Gastrocnemius medialis (tissue), 4 donors: Measurements from ENCODE around the gene KIAA2012. TPM values are rescaled to one million over a fixed set of nuclear protein-coding genes. Genes with fewer than 3 reads are reported as not detected.
"Not testable (repeated sequence)": the region's sequence is repeated elsewhere in the genome, so short reads cannot be mapped to it uniquely, and the experiment has no call there.

Experiments
- ATAC-seq, 2 donors: fragments of 150-250 bp; one replicate each; pipeline ENCODE4 v1.9.1; 2016
- DNase-seq, 2 donors: peaks; one replicate each; pipeline ENCODE4 v3.0.0-alpha.2; 2019
- H3K27ac ChIP-seq, 4 donors: fragments of 200-600 bp; sonication (generic); 1 replicate in 1 of 4; 2 replicates in 3 of 4; pipeline ENCODE4 v1.5.1; 2016 to 2018; ENCODE audit warnings: mild to moderate bottlenecking in 2 of 4, moderate library complexity in 1 of 4
- H3K27me3 ChIP-seq, 3 donors: fragments of 200-600 bp; sonication (generic) in 2 of 3; 1 replicate in 1 of 3; 2 replicates in 2 of 3; pipeline versions ENCODE4 v1.5.1 to v1.6.0; 2016 to 2019; ENCODE audit warnings: mild to moderate bottlenecking in 1 of 3, moderate library complexity in 1 of 3
- H3K36me3 ChIP-seq, 2 donors: fragments of 200-600 bp; sonication (generic) in 1 of 2; one replicate each; pipeline ENCODE4 v1.5.1; 2017 to 2018
- H3K4me1 ChIP-seq, 2 donors: fragments of 200-600 bp; sonication (generic) in 1 of 2; one replicate each; pipeline ENCODE4 v1.5.1; 2016 to 2017; ENCODE audit warnings: mild to moderate bottlenecking in 2 of 2
- H3K4me3 ChIP-seq, 4 donors: fragments of 200-600 bp; sonication (generic) in 3 of 4; 1 replicate in 1 of 4; 2 replicates in 3 of 4; pipeline ENCODE4 v1.5.1; 2016 to 2019; ENCODE audit warnings: mild to moderate bottlenecking in 2 of 4
- H3K9me3 ChIP-seq, 3 donors: fragments of 200-600 bp; sonication (generic) in 2 of 3; 1 replicate in 1 of 3; 2 replicates in 2 of 3; pipeline ENCODE4 v1.5.1; 2016 to 2019
- POLR2A ChIP-seq, 2 donors: fragments of 450-650 bp; IDR thresholded peaks; one replicate each; pipeline ENCODE4 v1.6.1; 2017; ENCODE audit warnings: antibody characterized with exemption in 2 of 2, mild to moderate bottlenecking in 2 of 2, moderate library complexity in 2 of 2
- in situ Hi-C, 4 donors: fragments of 200-750 bp; cut with MboI; loops; one replicate each; pipeline versions ENCODE4 v1.15.0 to v1.8.0; 2017; ENCODE audit warnings: low sequenced_read_pairs in 4 of 4
- intact Hi-C: fragments of 100-400 bp; cut with DNase I; formaldehyde crosslinking; loops from one replicate; pipeline ENCODE4 v1.15.1; 2023; ENCODE audit warnings: low total_unique reads
- total RNA-seq, 4 donors: library from RNA; depleted of rRNA; stranded (reverse); fragments of >200 nt; gene quantifications; one replicate each; pipeline versions ENCODE4 v1.1.0 to v1.2.3, GENCODE V29; 2016
- TF ChIP-seq, protein P1 (sequence below), 5 experiments: fragments of 450-650 bp in 3 of 5; fragments of 200-600 bp in 2 of 5; sonication (generic) in 2 of 5; IDR thresholded peaks in 4 of 5; conservative IDR thresholded peaks in 1 of 5; 1 replicate in 4 of 5; 2 replicates in 1 of 5; pipeline ENCODE4 v1.5.1; 2016 to 2019; ENCODE audit warnings: antibody characterized with exemption in 5 of 5, mild to moderate bottlenecking in 3 of 5, moderate library complexity in 3 of 5

The KIAA2012 gene
- total RNA-seq, 4 donors from 2014 or later = not detected

GRCh38 chr2:202238234-202239197 is 165.5 kb downstream of the KIAA2012 start, which contains the start of gene SUMO1:
SUMO1 (minus strand) TSS chr2:202238597; CDS start chr2:202238451, 146 bp downstream.
- intact Hi-C loops = loop anchor here (2.0 to 5.0 kb wide), 3 partner anchors 26 to 201 kb away; partner anchors contain the start of gene NOP58
- peaks cover 23 to 28% of the 10 kb centered on the region in 2 donors for H3K4me1 ChIP-seq
- TF ChIP-seq POLR2A (IDR thresholded peaks at IDR 0.05) = peak; percentile 70 to 75
- TF ChIP-seq, protein P1, sequence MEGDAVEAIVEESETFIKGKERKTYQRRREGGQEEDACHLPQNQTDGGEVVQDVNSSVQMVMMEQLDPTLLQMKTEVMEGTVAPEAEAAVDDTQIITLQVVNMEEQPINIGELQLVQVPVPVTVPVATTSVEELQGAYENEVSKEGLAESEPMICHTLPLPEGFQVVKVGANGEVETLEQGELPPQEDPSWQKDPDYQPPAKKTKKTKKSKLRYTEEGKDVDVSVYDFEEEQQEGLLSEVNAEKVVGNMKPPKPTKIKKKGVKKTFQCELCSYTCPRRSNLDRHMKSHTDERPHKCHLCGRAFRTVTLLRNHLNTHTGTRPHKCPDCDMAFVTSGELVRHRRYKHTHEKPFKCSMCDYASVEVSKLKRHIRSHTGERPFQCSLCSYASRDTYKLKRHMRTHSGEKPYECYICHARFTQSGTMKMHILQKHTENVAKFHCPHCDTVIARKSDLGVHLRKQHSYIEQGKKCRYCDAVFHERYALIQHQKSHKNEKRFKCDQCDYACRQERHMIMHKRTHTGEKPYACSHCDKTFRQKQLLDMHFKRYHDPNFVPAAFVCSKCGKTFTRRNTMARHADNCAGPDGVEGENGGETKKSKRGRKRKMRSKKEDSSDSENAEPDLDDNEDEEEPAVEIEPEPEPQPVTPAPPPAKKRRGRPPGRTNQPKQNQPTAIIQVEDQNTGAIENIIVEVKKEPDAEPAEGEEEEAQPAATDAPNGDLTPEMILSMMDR (IDR thresholded peaks at IDR 0.05 in 4 of 5, conservative IDR thresholded peaks at IDR 0.05 in 1 of 5) = no peak

DNA sequence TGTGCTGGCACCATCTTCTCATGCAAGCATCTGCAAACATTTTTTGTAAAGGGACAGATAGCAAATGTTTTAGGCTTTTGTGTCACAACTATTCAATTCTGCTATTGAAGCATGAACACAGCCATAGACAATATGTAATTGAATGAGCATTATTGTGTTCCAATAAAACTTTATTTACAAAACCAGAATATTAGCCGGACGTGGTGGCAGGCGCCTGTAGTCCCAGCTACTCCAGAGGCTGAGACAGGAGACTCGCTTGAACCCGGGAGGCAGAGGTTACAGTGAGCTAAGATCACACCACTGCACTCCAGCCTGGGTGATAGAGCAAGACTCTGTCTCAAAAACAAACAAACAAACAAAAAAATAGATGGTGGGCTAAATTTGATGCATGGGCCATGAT is 174.7 kb downstream of the KIAA2012 start:
- H3K4me1 ChIP-seq, H3K4me3 ChIP-seq, in situ Hi-C loops, DNase-seq, H3K9me3 ChIP-seq, H3K36me3 ChIP-seq, H3K27me3 ChIP-seq, ATAC-seq: not testable (repeated sequence)
- peak overlapping the region in 3 of 4 donors; percentile 84 to 92 (median 89) for H3K27ac ChIP-seq
- intact Hi-C loops = loop anchor here (2.0 kb wide), 1 partner anchor 17 kb away; the partner anchor contains the start of gene NOP58

More at GRCh38 chr2:202238234-202239197, 165.5 kb downstream of the KIAA2012 start, which contains the start of gene SUMO1:
- in situ Hi-C loops = no loop called here
- Histone ChIP-seq H3K27me3 (no peaks in the 10 kb centered on the region), H3K9me3 (no peaks in the 10 kb centered on the region), H3K4me3 (peak within 1 kb of the TSS; percentile 92 to 100 (median 96)), H3K27ac (peak within 1 kb of the TSS; percentile 91 to 100 (median 99)), H3K36me3 (no peaks in the 10 kb centered on the region)
- peak; percentile 77 to 86 for DNase-seq
- ATAC-seq = peak; percentile 96 to 97

DNA sequence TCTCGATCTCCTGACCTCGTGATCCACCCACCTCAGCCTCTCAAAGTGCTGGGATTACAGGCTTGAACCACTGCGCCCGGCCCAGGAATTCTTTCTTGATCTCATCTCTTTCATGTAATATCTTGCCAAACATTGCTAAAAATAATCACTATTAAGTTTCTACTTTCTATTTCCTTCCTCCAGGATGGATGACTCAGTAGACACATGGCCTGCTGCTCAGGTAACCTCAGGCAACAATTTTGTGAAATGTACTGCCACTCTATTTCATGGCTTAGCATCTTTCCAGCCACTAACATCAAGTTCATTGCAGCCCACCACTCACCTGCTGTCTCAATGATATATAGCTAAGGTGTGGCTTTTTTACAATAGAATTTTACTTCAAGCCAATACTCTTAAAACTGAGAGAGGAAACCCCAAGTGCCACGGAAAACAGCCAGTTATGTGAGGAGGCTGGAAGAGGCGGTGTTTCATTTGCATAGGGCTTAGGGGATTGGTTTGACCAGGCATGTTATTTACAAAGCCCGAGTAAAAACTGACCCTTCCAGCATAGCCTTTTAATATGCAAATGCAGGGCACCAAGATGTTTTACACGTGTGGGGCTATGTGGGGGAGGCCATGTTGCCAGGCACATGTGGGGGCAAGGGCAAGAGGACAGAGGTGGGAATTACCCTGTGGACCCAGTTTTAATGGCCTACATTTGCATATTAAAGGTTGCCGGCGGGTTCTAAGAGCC is 176.6 kb downstream of the KIAA2012 start:
- ATAC-seq (peak; percentile 96 to 98), DNase-seq (peak; percentile 38 to 84)
- no peaks in the 10 kb centered on the region for H3K36me3 ChIP-seq
- intact Hi-C loops = loop anchor here (2.0 kb wide), 1 partner anchor 15 kb away; the partner anchor contains the start of gene NOP58
- H3K27ac ChIP-seq = peak overlapping the region; percentile 81 to 92 (median 86)
- H3K9me3 ChIP-seq = no peaks in the 10 kb centered on the region
- TF ChIP-seq POLR2A (IDR thresholded peaks at IDR 0.05) = no peak
- TF ChIP-seq, protein P1 (IDR thresholded peaks at IDR 0.05 in 4 of 5, conservative IDR thresholded peaks at IDR 0.05 in 1 of 5) = no peak
- H3K4me3 ChIP-seq = peak overlapping the region in 1 of 4 donors; percentile 11
- H3K4me1 ChIP-seq = peaks cover 7 to 8% of the 10 kb centered on the region in 2 donors
- in situ Hi-C loops = no loop called here
- H3K27me3 ChIP-seq = no peaks in the 10 kb centered on the region

DNA sequence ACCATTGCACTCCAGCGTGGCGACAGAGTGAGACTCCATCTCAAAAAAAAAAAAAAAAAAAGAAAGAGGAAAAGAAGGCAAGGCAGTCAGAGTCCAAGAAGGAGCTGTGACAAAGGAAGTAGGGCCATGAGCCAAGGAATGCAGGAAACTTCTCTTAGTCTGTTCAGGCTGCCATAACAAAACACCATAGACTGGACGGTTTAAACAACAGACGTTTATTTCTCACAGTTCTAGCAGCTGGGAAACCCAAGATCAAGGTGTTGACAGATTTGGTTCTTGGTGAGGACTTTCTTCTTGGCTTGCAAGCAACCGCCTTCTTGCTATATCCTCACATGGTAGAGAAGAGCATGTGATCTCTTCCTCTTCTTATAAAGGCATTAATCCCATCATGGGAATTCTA is 178.4 kb downstream of the KIAA2012 start:
- no peak for ATAC-seq
- peak overlapping the region; percentile 81 to 92 (median 86) for H3K27ac ChIP-seq
- in situ Hi-C loops = no loop called here

More for the DNA sequence above, 178.4 kb downstream of the KIAA2012 start:
- no peak for TF ChIP-seq POLR2A (IDR thresholded peaks at IDR 0.05)
- TF ChIP-seq, protein P1 (IDR thresholded peaks at IDR 0.05 in 4 of 5, conservative IDR thresholded peaks at IDR 0.05 in 1 of 5) = no peak
- H3K9me3 ChIP-seq = no peaks in the 10 kb centered on the region
- H3K36me3 ChIP-seq = no peaks in the 10 kb centered on the region
- peaks cover 7 to 8% of the 10 kb centered on the region in 2 donors for H3K4me1 ChIP-seq
- intact Hi-C loops = no loop called here
- no peak for DNase-seq
- H3K4me3 ChIP-seq = no peak overlapping the region
- H3K27me3 ChIP-seq = no peaks in the 10 kb centered on the region

Other genes with a start within 250 kb of the KIAA2012 start
- gene FZD7, start 39.4 kb upstream of the KIAA2012 start, total RNA-seq = 1 to 10 TPM; 4.4 to 9.4 (median 6.4) TPM
- gene SUMO1, start 165.3 kb downstream of the KIAA2012 start, total RNA-seq = 10 to 100 TPM; 44.0 to 62.4 (median 52.7) TPM
- gene NOP58, start 192.5 kb downstream of the KIAA2012 start, total RNA-seq = 10 to 100 TPM; 22.5 to 69.9 (median 31.7) TPM